B cell (primary cell): ENCODE measurements around the gene FAM120A.

Source experiments
- CTCF ChIP-seq: fragments of 200-600 bp; IDR thresholded peaks from one replicate; pipeline ENCODE4 v1.8.0; 2022; ENCODE audit warnings: antibody characterized with exemption, mild to moderate bottlenecking
- EZH2 ChIP-seq: IDR thresholded peaks from 2 replicates; pipeline ENCODE4 v1.6.1; 2012; ENCODE audit warnings: borderline replicate concordance, low read depth, mild to moderate bottlenecking, moderate library complexity, low read length; ENCODE audit not compliant: insufficient read depth, poor library complexity, severe bottlenecking

- peak; percentile 96 for TF ChIP-seq CTCF
- TF ChIP-seq EZH2: no peak
Measured at GRCh38 chr9:93566408-93567270, 115.2 kb downstream of the FAM120A start.
